ENCODE measurements around the gene HPD.

GRCh38 chr12:121799842-121800693 lies 58.6 kb downstream of the HPD start:
- TF ChIP-seq CTCF (IDR thresholded peaks at IDR 0.05 in 8 of 11, conservative IDR thresholded peaks at IDR 0.05 in 3 of 11) (peak in 1 of 11 experiments; percentile 3), POLR2A (IDR thresholded peaks at IDR 0.05) (peak in 1 of 3 donors; percentile 17), POLR2AphosphoS5 (IDR thresholded peaks at IDR 0.05) (peak; percentile 55 to 80 (median 72))
